Endothelial cell of umbilical vein (primary cell): ENCODE measurements around the gene SPCS3. TPM values are rescaled to one million over a fixed set of nuclear protein-coding genes. Genes with fewer than 3 reads are reported as not detected.
A peak's percentile ranks its signal among the peaks of the same experiment; 100 is the strongest.

Experiments used
- Bru-seq: library from RNA; stranded (reverse); fragments of 400-500 nt; gene quantifications from one replicate; lab custom pipeline; 2021; lab: Mats Ljungman, UMichigan
- BruChase-seq, 2 experiments: library from RNA; stranded (reverse); fragments of 400-500 nt; gene quantifications; one replicate each; lab custom pipeline; 2021; lab: Mats Ljungman, UMichigan
- BruUV-seq: library from RNA; stranded (reverse); fragments of 400-500 nt; replicated peaks from 2 replicates; lab custom pipeline; 2021; lab: Mats Ljungman, UMichigan
- CTCF ChIA-PET: fragments of 300-600, 350-600 bp; sonication (Branson Sonifier 250); formaldehyde crosslinking; loops from one replicate; lab custom pipeline; 2021; ENCODE audit warnings: antibody characterized with exemption, inconsistent platforms; lab: Charles Lee
- POLR2A ChIA-PET: fragments of 300-600, 350-600 bp; sonication (Branson Sonifier 250); formaldehyde crosslinking; loops from one replicate; lab custom pipeline; 2021; ENCODE audit warnings: antibody characterized with exemption, inconsistent platforms; lab: Charles Lee
- DNase-seq: peaks from one replicate; pipeline ENCODE4 v3.0.0-alpha.2; 2011; ENCODE audit warnings: low read depth, low spot score
- FAIRE-seq: peaks from 2 replicates; lab custom pipeline; 2011; peaks lifted over from hg19 to GRCh38; lab: Jason Lieb, UNC
- H2AFZ ChIP-seq: 2 replicates; pipeline ENCODE4 v1.6.0; 2012; ENCODE audit warnings: low read depth, low read length, control low read depth, inconsistent platforms
- H3K27ac ChIP-seq: 2 replicates; pipeline ENCODE4 v1.5.1; 2011; ENCODE audit warnings: low read depth, mild to moderate bottlenecking, control low read depth, low read length, moderate library complexity; ENCODE audit not compliant: insufficient read depth
- H3K27me3 ChIP-seq, 2 experiments: 2 replicates each; pipeline versions ENCODE4 v1.6.0 to v1.6.1; 2011; ENCODE audit warnings: low read length in 2 of 2, mixed read lengths in 1 of 2; ENCODE audit not compliant: control insufficient read depth in 2 of 2, insufficient read depth in 2 of 2
- H3K36me3 ChIP-seq, 2 experiments: 2 replicates in 1 of 2; 3 replicates in 1 of 2; pipeline ENCODE4 v1.5.1; 2011; ENCODE audit warnings: low read length in 2 of 2, mild to moderate bottlenecking in 1 of 2, moderate library complexity in 1 of 2; ENCODE audit not compliant: control insufficient read depth in 2 of 2, insufficient read depth in 2 of 2; ENCODE audit errors: extremely low read depth in 1 of 2
- H3K4me1 ChIP-seq: 3 replicates; pipeline ENCODE4 v1.5.1; 2011; ENCODE audit warnings: mild to moderate bottlenecking, low read length; ENCODE audit not compliant: control insufficient read depth, insufficient read depth; ENCODE audit errors: extremely low read depth
- H3K4me2 ChIP-seq: 2 replicates; pipeline ENCODE4 v1.6.1; 2011; ENCODE audit warnings: low read length, control low read depth, mixed read lengths; ENCODE audit not compliant: insufficient read depth
- H3K4me3 ChIP-seq, 3 experiments: fragments of 200-600 bp in 1 of 3; sonication (generic), shearing (Covaris generic) in 1 of 3; replicated peaks in 1 of 3; 2 replicates each; pipeline ENCODE4 v1.5.1; 2011 to 2016; ENCODE audit warnings: control low read depth in 3 of 3, low read length in 3 of 3, mild to moderate bottlenecking in 2 of 3, inconsistent platforms in 1 of 3, low read depth in 1 of 3, moderate library complexity in 1 of 3; ENCODE audit not compliant: insufficient read depth in 1 of 3
- H3K79me2 ChIP-seq: 2 replicates; pipeline ENCODE4 v1.6.0; 2012; ENCODE audit warnings: low read length, inconsistent platforms; ENCODE audit not compliant: control insufficient read depth, insufficient read depth
- H3K9ac ChIP-seq: replicated peaks from 2 replicates; pipeline ENCODE3; 2011; ENCODE audit warnings: low read length, control low read depth; ENCODE audit not compliant: insufficient read depth; ENCODE audit errors: extremely low read depth
- H3K9me1 ChIP-seq: replicated peaks from 3 replicates; pipeline ENCODE4 v1.6.0; 2011; ENCODE audit warnings: mild to moderate bottlenecking, low read length; ENCODE audit not compliant: control insufficient read depth, insufficient read depth; ENCODE audit errors: extremely low read depth
- H3K9me3 ChIP-seq: replicated peaks from 2 replicates; pipeline ENCODE4 v1.5.1; 2012; ENCODE audit warnings: low read length, inconsistent platforms; ENCODE audit not compliant: control insufficient read depth, insufficient read depth
- H4K20me1 ChIP-seq: replicated peaks from 2 replicates; pipeline ENCODE3; 2011; ENCODE audit warnings: mild to moderate bottlenecking, low read length; ENCODE audit not compliant: control insufficient read depth, insufficient read depth; ENCODE audit errors: extremely low read depth
- EZH2 ChIP-seq: IDR thresholded peaks from 2 replicates; pipeline ENCODE4 v1.6.1; 2012; ENCODE audit warnings: borderline replicate concordance, low read depth, mild to moderate bottlenecking, moderate library complexity, low read length, inconsistent platforms; ENCODE audit not compliant: severe bottlenecking
- FOS ChIP-seq: IDR thresholded peaks from 2 replicates; pipeline ENCODE4 v1.6.1; 2011; ENCODE audit warnings: mild to moderate bottlenecking, low read length, moderate library complexity, borderline replicate concordance; ENCODE audit not compliant: insufficient read depth
- GATA2 ChIP-seq: IDR thresholded peaks from 2 replicates; pipeline ENCODE4 v1.7.0; 2011; ENCODE audit warnings: low read depth, mild to moderate bottlenecking, moderate library complexity, mixed read lengths, low read length; ENCODE audit not compliant: insufficient read length, insufficient read depth
- JUN ChIP-seq: IDR thresholded peaks from 2 replicates; pipeline ENCODE4 v1.6.1; 2011; ENCODE audit warnings: borderline replicate concordance, low read depth; ENCODE audit not compliant: insufficient read length, insufficient read depth
- MYC ChIP-seq: IDR thresholded peaks from one replicate; pipeline ENCODE4 v1.6.1; 2011; ENCODE audit warnings: mild to moderate bottlenecking, low read depth, low read length
- POLR2A ChIP-seq: IDR thresholded peaks from 2 replicates; pipeline ENCODE4 v1.6.1; 2012; ENCODE audit warnings: low read depth, mild to moderate bottlenecking, control low read depth, low read length
- POLR2AphosphoS5 ChIP-seq: IDR thresholded peaks from 2 replicates; pipeline ENCODE4 v1.6.1; 2012; ENCODE audit warnings: low read depth, mild to moderate bottlenecking, control low read depth, low read length, moderate library complexity; ENCODE audit not compliant: insufficient read depth
- dilution Hi-C: fragments of 300-500 bp; cut with MboI; formaldehyde crosslinking; loops from one replicate; pipeline ENCODE4 v1.15.0; 2019; ENCODE audit warnings: low sequenced_read_pairs; ENCODE audit not compliant: extremely low pct_ligation_motif_present
- intact Hi-C: fragments of 100-400 bp; cut with micrococcal nuclease; formaldehyde crosslinking; loops from one replicate; pipeline ENCODE4 v1.10.0; 2022
- long read RNA-seq: library from polyadenylated mRNA; stranded (forward); transcript quantifications from one replicate; pipeline ENCODE4 v2.0.0, GENCODE V29; 2021
- polyA minus RNA-seq, 3 experiments: library from RNA; depleted of rRNA, polyadenylated mRNA; stranded (reverse); fragments of >200 nt; gene quantifications; 1 replicate in 1 of 3; 2 replicates in 2 of 3; pipeline ENCODE4 v1.2.3, GENCODE V29; 2011
- polyA plus RNA-seq, 4 experiments: library from polyadenylated mRNA; depleted of rRNA in 3 of 4; stranded (reverse) in 3 of 4; unstranded in 1 of 4; fragments of >200 nt; gene quantifications; 2 replicates each; pipeline versions ENCODE4 v1.2.1 to v1.2.3, GENCODE V29; 2011 to 2012; ENCODE audit warnings: missing spikeins in 1 of 4
- total RNA-seq: library from RNA; stranded (reverse); gene quantifications from 2 replicates; pipeline ENCODE4 v1.2.3, GENCODE V29; 2021
- TF ChIP-seq, protein P1 (sequence below): IDR thresholded peaks from 2 replicates; pipeline ENCODE4 v1.6.1; 2011; ENCODE audit not compliant: insufficient read depth, insufficient read length
- TF ChIP-seq, protein P2 (sequence below), 2 donors: IDR thresholded peaks; 1 replicate in 1 of 2; 2 replicates in 1 of 2; pipeline ENCODE4 v1.5.1; 2011; ENCODE audit warnings: low read length in 2 of 2, mild to moderate bottlenecking in 2 of 2, moderate library complexity in 2 of 2, control low read depth in 1 of 2, inconsistent platforms in 1 of 2, low read depth in 1 of 2; ENCODE audit not compliant: insufficient read depth in 1 of 2; ENCODE audit errors: extremely low read depth in 1 of 2

SPCS3 gene
- 179 and 183 TPM in 2 replicates for total RNA-seq
- 25.4 and 36.4 TPM in 2 replicates for polyA plus RNA-seq
- polyA plus RNA-seq (2011; cell fraction: cytosol; rRNA removed) = 31.0 and 36.5 TPM in 2 replicates
- 49.4 and 73.0 TPM in 2 replicates for polyA plus RNA-seq (2011; cell fraction: nucleus; rRNA removed)
- 71.9 and 75.1 TPM in 2 replicates for polyA plus RNA-seq (2012)
- polyA minus RNA-seq = 37.2 and 49.0 TPM in 2 replicates
- 31.7 TPM for polyA minus RNA-seq (2011; cell fraction: cytosol; rRNA and poly(A)+ RNA removed)
- polyA minus RNA-seq (2011; cell fraction: nucleus; rRNA and poly(A)+ RNA removed) = 131 and 158 TPM in 2 replicates
- percentile 98 among the genes with signal in this experiment for Bru-seq, nascent RNA
- BruChase-seq, experiment 1, labeled RNA remaining after a 6-hour chase = percentile 99 among the genes with signal in this experiment
- BruChase-seq, experiment 2, labeled RNA remaining after a 2-hour chase = percentile 99 among the genes with signal in this experiment
- long read RNA-seq, full-length matches to known transcripts = 211 of 280 reads
- long read RNA-seq, partial matches to known transcripts = 2 of 280 reads
- long read RNA-seq, other reads (novel, unspliced or antisense) = 67 of 280 reads

DNA sequence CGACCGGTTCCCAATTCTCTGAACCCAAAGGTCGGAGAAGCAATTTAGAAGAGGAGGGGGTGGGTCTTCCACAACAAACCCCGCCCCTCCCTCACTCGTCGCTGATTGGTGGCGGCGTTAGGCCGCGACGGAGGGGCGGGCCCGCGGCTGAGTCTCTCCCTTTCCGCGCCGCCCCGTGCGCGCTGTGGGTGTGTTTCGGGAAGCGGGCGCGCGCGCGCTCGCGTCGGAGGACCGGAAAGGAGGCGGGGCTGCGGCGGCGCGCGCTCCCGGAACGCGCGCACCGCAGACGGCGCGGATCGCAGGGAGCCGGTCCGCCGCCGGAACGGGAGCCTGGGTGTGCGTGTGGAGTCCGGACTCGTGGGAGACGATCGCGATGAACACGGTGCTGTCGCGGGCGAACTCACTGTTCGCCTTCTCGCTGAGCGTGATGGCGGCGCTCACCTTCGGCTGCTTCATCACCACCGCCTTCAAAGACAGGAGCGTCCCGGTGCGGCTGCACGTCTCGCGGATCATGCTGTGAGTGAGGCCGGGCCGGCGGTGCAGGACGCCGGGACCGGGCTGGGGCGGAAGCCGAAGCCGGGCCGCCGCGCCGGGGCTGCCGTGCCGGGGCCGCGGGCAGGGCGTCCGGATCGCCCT lies at the start of gene SPCS3:
Gene SPCS3 (plus strand): TSS at position 263 of the 636 bp plus-strand sequence. CDS start 111 bp downstream, at position 374.
- Histone ChIP-seq H3K9me3 (no peaks in the 10 kb centered on the region), H3K27me3 (no peaks in the 10 kb centered on the region), H3K9ac (peak within 1 kb of the TSS; percentile 99), H3K36me3 (no peaks in the 10 kb centered on the region), H3K27ac (peak within 1 kb of the TSS; percentile 99), H3K4me2 (peak within 1 kb of the TSS; percentile 97), H3K4me1 (peaks cover 20% of the 10 kb centered on the region), H3K4me3 (peak within 1 kb of the TSS; percentile 51 to 85 (median 74)), H3K79me2 (peaks cover 50% of the 10 kb centered on the region), H2AFZ (peak within 1 kb of the TSS; percentile 97), H4K20me1 (peaks cover 3% of the 10 kb centered on the region), H3K9me1 (peaks cover 2% of the 10 kb centered on the region)
- DNase-seq = peak; percentile 95
- intact Hi-C loops = loop anchor here (1.0 to 5.0 kb wide), 5 partner anchors 15 to 1123 kb away; partner anchors contain the start of genes AGA and SPATA4
- POLR2A ChIA-PET = no interaction called here
- no TSS peak for BruUV-seq
- CTCF ChIA-PET = no interaction called here
- peak; percentile 84 for TF ChIP-seq POLR2AphosphoS5
- TF ChIP-seq FOS = no peak
- TF ChIP-seq GATA2 = no peak
- no peak for TF ChIP-seq EZH2
- TF ChIP-seq JUN = no peak
- peak; percentile 95 for TF ChIP-seq POLR2A
- no peak for TF ChIP-seq MYC
- TF ChIP-seq, protein P1, sequence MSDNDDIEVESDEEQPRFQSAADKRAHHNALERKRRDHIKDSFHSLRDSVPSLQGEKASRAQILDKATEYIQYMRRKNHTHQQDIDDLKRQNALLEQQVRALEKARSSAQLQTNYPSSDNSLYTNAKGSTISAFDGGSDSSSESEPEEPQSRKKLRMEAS = no peak
- TF ChIP-seq, protein P2, sequence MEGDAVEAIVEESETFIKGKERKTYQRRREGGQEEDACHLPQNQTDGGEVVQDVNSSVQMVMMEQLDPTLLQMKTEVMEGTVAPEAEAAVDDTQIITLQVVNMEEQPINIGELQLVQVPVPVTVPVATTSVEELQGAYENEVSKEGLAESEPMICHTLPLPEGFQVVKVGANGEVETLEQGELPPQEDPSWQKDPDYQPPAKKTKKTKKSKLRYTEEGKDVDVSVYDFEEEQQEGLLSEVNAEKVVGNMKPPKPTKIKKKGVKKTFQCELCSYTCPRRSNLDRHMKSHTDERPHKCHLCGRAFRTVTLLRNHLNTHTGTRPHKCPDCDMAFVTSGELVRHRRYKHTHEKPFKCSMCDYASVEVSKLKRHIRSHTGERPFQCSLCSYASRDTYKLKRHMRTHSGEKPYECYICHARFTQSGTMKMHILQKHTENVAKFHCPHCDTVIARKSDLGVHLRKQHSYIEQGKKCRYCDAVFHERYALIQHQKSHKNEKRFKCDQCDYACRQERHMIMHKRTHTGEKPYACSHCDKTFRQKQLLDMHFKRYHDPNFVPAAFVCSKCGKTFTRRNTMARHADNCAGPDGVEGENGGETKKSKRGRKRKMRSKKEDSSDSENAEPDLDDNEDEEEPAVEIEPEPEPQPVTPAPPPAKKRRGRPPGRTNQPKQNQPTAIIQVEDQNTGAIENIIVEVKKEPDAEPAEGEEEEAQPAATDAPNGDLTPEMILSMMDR (IDR thresholded peaks at IDR 0.05; ENCODE audit: extremely low read depth in 1 of 2, insufficient read depth in 1 of 2, low read depth in 1 of 2, low read length in 2 of 2) = no peak
- FAIRE-seq = peak; percentile 76
- dilution Hi-C loops = no loop called here
